ENCODE data around the gene ZNF296. TPM values are rescaled to one million over a fixed set of nuclear protein-coding genes. Genes with fewer than 3 reads are reported as not detected.
A peak's percentile ranks its signal among the peaks of the same experiment; 100 is the strongest.

Gene ZNF296
- total and polyA plus RNA-seq, 2 experiments from 2014 or later, result 1.6 to 3.4 TPM

DNA sequence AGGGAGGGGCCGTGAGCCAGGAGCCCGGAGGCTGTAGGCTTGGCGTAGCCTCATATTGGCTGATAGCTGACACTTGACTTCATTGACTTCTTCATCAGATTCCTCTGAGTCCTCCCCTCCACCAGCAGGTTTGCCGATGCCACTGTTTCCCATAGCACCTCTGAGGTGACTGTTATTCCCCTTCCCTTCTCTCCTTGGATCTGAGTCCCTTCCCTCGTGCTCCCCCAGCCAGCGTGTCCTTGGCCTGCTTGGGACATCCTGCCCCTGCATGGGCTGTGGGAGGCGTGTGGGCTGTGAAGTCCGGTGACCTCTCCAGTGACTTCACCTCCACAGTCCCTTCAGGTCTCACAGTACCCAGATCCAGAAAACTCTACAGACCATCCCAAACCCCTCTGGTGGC lies 25.5 kb upstream of the ZNF296 start:
- TF ChIP-seq, protein P1, sequence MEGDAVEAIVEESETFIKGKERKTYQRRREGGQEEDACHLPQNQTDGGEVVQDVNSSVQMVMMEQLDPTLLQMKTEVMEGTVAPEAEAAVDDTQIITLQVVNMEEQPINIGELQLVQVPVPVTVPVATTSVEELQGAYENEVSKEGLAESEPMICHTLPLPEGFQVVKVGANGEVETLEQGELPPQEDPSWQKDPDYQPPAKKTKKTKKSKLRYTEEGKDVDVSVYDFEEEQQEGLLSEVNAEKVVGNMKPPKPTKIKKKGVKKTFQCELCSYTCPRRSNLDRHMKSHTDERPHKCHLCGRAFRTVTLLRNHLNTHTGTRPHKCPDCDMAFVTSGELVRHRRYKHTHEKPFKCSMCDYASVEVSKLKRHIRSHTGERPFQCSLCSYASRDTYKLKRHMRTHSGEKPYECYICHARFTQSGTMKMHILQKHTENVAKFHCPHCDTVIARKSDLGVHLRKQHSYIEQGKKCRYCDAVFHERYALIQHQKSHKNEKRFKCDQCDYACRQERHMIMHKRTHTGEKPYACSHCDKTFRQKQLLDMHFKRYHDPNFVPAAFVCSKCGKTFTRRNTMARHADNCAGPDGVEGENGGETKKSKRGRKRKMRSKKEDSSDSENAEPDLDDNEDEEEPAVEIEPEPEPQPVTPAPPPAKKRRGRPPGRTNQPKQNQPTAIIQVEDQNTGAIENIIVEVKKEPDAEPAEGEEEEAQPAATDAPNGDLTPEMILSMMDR (IDR thresholded peaks at IDR 0.05; ENCODE audit: low read depth, low read length), result no peak
- Histone ChIP-seq H3K27me3 (no peaks in the 10 kb centered on the region), H3K4me1 (ENCODE audit: low read depth) (peaks cover 20% of the 10 kb centered on the region), H3K4me3 (no peak overlapping the region), H3K27ac (no peak overlapping the region), H3K9me3 (ENCODE audit: low read depth) (no peaks in the 10 kb centered on the region), H3K36me3 (no peaks in the 10 kb centered on the region)
- no peak for DNase-seq (ENCODE audit: low read depth in 1 of 2, low spot score in 1 of 2)

DNA sequence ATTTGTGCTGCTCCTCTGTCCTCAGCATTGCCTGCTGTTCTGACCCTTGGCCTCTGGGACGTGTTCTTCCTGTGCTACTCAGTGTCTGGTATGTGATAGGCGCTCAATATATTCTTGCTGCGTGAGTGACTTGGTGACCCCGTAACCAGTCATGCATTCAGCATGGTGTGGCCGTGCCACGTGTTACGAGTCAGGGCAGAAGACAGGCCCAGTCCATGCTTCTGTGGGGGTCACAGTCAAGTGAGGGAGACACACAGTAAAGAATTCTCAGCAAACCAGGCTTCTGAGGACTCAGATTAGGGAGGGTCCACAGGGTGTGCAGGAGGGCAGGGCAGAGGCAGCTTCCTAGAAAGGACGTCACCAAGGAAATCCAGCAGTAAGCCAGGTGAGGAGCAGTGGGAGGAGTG lies 24.6 kb upstream of the ZNF296 start:
- no peak overlapping the region for H3K4me3 ChIP-seq
- no peak overlapping the region for H3K27ac ChIP-seq
- DNase-seq (ENCODE audit: low read depth in 1 of 2, low spot score in 1 of 2), result no peak
- H3K9me3 ChIP-seq (ENCODE audit: low read depth), result no peaks in the 10 kb centered on the region
- H3K27me3 ChIP-seq, result no peaks in the 10 kb centered on the region
- H3K4me1 ChIP-seq (ENCODE audit: low read depth), result peaks cover 20% of the 10 kb centered on the region
- H3K36me3 ChIP-seq, result no peaks in the 10 kb centered on the region
- TF ChIP-seq, protein P1 (IDR thresholded peaks at IDR 0.05; ENCODE audit: low read depth, low read length), result no peak

DNA sequence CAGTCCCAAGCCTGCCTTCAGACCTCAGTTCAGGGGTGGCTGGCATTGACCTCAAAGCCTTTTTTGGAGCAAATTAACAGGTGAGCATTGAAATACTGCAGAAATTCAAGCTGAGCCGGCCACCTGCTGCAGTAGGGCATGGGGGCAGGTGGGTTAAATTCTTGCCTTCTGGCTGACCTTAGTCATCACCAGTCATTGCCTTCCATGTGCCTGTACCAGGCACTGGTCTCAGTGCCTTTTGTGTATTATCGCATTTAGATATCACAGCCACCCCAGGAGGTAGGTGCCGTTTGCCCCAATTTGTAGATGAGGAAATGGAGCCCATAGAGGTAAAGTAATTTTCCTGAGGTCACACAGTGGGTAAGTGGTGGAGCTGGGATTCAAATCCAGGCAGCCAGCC lies 23.9 kb upstream of the ZNF296 start:
- DNase-seq (ENCODE audit: low read depth in 1 of 2, low spot score in 1 of 2), result no peak
- Histone ChIP-seq H3K36me3 (no peaks in the 10 kb centered on the region), H3K27me3 (no peaks in the 10 kb centered on the region), H3K27ac (peak overlapping the region; percentile 30), H3K9me3 (ENCODE audit: low read depth) (no peaks in the 10 kb centered on the region), H3K4me3 (no peak overlapping the region), H3K4me1 (ENCODE audit: low read depth) (peaks cover 20% of the 10 kb centered on the region)
- TF ChIP-seq, protein P1 (IDR thresholded peaks at IDR 0.05; ENCODE audit: low read depth, low read length), result no peak

DNA sequence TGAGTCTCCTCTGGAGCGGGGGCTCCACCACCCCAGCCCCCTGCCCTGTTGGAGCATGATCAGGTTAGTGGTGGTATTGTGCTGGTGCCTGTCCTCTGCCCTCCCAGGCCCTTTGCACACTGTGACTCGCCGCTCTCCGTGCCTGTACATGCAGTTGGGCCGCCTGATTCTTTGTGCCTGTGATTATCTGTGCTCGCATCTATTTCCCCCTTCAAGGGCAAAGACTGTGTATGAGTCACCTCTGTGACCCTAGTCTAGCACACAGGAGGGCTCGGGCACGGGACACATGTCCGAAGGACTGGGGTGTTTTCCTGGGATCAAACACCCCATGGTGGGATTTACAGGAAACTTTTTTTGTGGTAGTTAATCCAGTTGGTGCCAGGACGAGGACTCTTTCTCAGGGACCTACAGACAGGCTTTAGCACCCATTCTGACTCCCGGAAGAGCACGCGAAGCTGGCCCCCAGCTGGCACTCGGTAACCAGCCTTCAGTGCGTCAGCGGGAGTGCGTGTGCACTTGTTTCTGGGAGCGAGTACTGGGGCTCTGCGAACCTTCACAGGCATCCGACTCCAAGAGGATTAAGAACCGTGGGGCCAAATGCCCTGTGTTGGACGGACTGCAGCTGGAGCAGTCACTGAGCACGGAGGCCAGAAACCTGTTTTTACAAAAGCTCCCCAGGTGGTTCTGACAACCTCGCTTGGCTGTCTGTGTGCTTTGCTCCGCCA lies 23.4 kb upstream of the ZNF296 start:
- Histone ChIP-seq H3K9me3 (ENCODE audit: low read depth) (no peaks in the 10 kb centered on the region), H3K27me3 (no peaks in the 10 kb centered on the region), H3K4me3 (no peak overlapping the region), H3K4me1 (ENCODE audit: low read depth) (peaks cover 20% of the 10 kb centered on the region), H3K27ac (peak overlapping the region; percentile 30), H3K36me3 (no peaks in the 10 kb centered on the region)
- no peak for DNase-seq (ENCODE audit: low read depth in 1 of 2, low spot score in 1 of 2)
- TF ChIP-seq, protein P1 (IDR thresholded peaks at IDR 0.05; ENCODE audit: low read depth, low read length), result no peak

GRCh38 chr19:45098521-45099466 lies 22.5 kb upstream of the ZNF296 start:
- H3K4me3 ChIP-seq, result no peak overlapping the region
- H3K4me1 ChIP-seq (ENCODE audit: low read depth), result peaks cover 27% of the 10 kb centered on the region
- DNase-seq (ENCODE audit: low read depth in 1 of 2, low spot score in 1 of 2), result peak in 1 of 2 donors; percentile 65
- H3K27me3 ChIP-seq, result no peaks in the 10 kb centered on the region
- H3K36me3 ChIP-seq, result no peaks in the 10 kb centered on the region
- TF ChIP-seq, protein P1 (IDR thresholded peaks at IDR 0.05; ENCODE audit: low read depth, low read length), result no peak
- H3K9me3 ChIP-seq (ENCODE audit: low read depth), result no peaks in the 10 kb centered on the region
- H3K27ac ChIP-seq, result peak overlapping the region; percentile 9
